A549 treated with RU486 at 1 μM for 4 hours (cell line): Measurements from ENCODE around the gene EFHC1. TPM values are rescaled to one million over a fixed set of nuclear protein-coding genes. Genes with fewer than 3 reads are reported as not detected.

Experiments
- total RNA-seq: library from RNA; stranded (reverse); fragments of 200-300 nt; extraction: Qiagen RNA extraction; gene quantifications from 5 replicates; pipeline ENCODE4 v1.2.3, GENCODE V29; 2022; ENCODE audit warnings: low read depth

Gene EFHC1, protein sequence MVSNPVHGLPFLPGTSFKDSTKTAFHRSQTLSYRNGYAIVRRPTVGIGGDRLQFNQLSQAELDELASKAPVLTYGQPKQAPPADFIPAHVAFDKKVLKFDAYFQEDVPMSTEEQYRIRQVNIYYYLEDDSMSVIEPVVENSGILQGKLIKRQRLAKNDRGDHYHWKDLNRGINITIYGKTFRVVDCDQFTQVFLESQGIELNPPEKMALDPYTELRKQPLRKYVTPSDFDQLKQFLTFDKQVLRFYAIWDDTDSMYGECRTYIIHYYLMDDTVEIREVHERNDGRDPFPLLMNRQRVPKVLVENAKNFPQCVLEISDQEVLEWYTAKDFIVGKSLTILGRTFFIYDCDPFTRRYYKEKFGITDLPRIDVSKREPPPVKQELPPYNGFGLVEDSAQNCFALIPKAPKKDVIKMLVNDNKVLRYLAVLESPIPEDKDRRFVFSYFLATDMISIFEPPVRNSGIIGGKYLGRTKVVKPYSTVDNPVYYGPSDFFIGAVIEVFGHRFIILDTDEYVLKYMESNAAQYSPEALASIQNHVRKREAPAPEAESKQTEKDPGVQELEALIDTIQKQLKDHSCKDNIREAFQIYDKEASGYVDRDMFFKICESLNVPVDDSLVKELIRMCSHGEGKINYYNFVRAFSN
- 7.7 to 12.8 TPM (median 12.6 TPM) in 5 replicates for total RNA-seq

DNA sequence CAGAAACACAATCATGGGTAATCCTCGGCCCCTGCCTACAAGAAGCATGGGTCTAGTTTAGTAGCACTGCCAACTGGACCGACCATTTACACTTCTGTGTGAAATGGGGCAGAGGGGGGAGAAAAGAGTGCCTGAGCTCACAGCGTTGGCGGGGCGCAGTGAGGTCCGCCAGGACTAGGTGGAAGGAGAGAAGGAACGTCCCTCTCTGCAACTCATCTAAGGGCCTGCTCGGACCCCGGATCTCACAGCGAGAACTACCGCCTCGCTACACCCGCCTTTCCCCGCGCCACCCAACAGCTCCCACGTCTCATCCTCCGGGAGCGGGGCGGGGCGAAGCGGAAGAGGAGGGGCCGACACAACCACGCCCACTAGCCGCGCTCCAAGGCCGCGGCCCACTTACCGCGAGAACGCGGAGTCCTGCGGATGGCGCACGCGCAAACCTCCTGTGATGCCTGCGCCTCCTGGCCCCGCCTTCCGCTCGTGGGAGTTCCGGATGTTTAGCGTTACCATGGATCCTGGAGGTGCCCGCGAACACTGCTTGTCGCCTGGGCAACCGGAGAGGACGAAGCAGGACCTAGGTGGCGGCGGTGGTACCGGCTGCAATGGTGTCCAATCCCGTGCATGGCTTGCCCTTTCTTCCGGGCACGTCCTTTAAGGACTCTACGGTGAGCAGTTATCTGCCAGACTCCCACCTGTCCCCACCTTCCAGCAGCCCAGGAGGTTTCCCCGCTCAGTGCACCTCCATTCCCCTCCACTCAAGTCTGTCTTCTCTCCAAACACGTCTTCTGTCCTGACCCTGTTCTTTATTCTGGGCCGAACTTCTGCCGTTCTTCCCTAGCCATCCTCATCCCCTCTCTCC is at the start of gene EFHC1:
Gene EFHC1 (plus strand): TSS at position 534 of the 859 bp plus-strand sequence. CDS start 69 bp downstream, at position 603.

Other genes starting within 250 kb of the EFHC1 start
- gene IL17A, start 234.0 kb upstream of the EFHC1 start, total RNA-seq = not detected in 5 replicates
- gene IL17F, start 175.8 kb upstream of the EFHC1 start, total RNA-seq = not detected in 5 replicates
- 80.9 to 86.0 TPM (median 83.7 TPM) in 5 replicates for gene MCM3, start 135.6 kb upstream of the EFHC1 start, total RNA-seq
- 0.38 to 1.0 TPM (median 0.80 TPM) in 5 replicates for gene PAQR8, start 58.2 kb upstream of the EFHC1 start, total RNA-seq
- gene TRAM2, start 156.7 kb downstream of the EFHC1 start, total RNA-seq = 19.9 to 24.8 TPM (median 23.2 TPM) in 5 replicates